Measurements from ENCODE around the gene NIPSNAP3A. TPM values are rescaled to one million over a fixed set of nuclear protein-coding genes. Genes with fewer than 3 reads are reported as not detected.
A peak's percentile ranks its signal among the peaks of the same experiment; 100 is the strongest.

The NIPSNAP3A gene
- total and polyA plus RNA-seq, 2 donors (not counting 3 experiments of a cell fraction or from before 2014, with no cell fraction given), result 27.2 TPM

DNA sequence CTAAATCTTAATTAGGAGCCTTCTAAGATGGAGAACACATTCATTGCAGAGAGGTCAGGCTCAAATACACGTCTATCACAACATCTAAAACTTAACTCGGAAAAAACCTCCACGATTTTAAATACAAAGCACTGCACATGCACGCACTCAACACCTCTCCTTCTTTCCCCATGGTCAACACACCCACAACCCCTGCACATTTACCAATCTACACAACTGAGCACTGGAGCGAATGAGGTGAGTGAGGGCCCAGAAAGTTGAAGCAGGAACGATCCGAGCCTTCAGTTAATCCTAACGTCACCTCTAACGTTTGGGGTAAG lies 278 bp upstream of the NIPSNAP3A start:
- peak overlapping the region; percentile 65 to 80 (median 79) for H3K4me3 ChIP-seq (replicated peaks in 1 of 3; ENCODE audit: insufficient read depth in 1 of 3, low read depth in 1 of 3, low read length in 3 of 3)
- H3K27me3 ChIP-seq (ENCODE audit: control insufficient read depth in 2 of 2, insufficient read depth in 2 of 2, low read length in 2 of 2), result no peaks in the 10 kb centered on the region
- H3K9me1 ChIP-seq (replicated peaks; ENCODE audit: control insufficient read depth, extremely low read depth, insufficient read depth, low read length), result peaks cover 3% of the 10 kb centered on the region
- no peak for FAIRE-seq
- peak overlapping the region; percentile 79 for H3K27ac ChIP-seq (ENCODE audit: insufficient read depth, low read depth, low read length)
- ChIA-PET CTCF (interaction anchor here (0.8 to 1.8 kb wide), 2 partner anchors 9 to 16 kb away, joined by 4 to 6 read pairs; partner anchors contain the start of gene NIPSNAP3B), POLR2A (no interaction called here)
- BruUV-seq (replicated peaks), result no TSS peak
- H3K79me2 ChIP-seq (ENCODE audit: control insufficient read depth, insufficient read depth, low read length), result peaks cover 4% of the 10 kb centered on the region
- H4K20me1 ChIP-seq (replicated peaks; ENCODE audit: control insufficient read depth, extremely low read depth, insufficient read depth, low read length), result no peaks in the 10 kb centered on the region
- DNase-seq (ENCODE audit: low read depth, low spot score), result no peak
- H3K4me1 ChIP-seq (ENCODE audit: control insufficient read depth, extremely low read depth, insufficient read depth, low read length), result peaks cover 13% of the 10 kb centered on the region
- H3K4me2 ChIP-seq (ENCODE audit: insufficient read depth, low read length), result peak overlapping the region; percentile 94
- TF ChIP-seq FOS (IDR thresholded peaks at IDR 0.05; ENCODE audit: borderline replicate concordance, insufficient read depth, low read length) (no peak), EZH2 (IDR thresholded peaks at IDR 0.05; ENCODE audit: borderline replicate concordance, low read depth, low read length, severe bottlenecking) (no peak), GATA2 (IDR thresholded peaks at IDR 0.05; ENCODE audit: insufficient read depth, insufficient read length, low read depth, low read length) (no peak), JUN (IDR thresholded peaks at IDR 0.05; ENCODE audit: borderline replicate concordance, insufficient read depth, insufficient read length, low read depth) (no peak), MYC (IDR thresholded peaks at IDR 0.05; ENCODE audit: low read depth, low read length) (no peak), POLR2A (IDR thresholded peaks at IDR 0.05; ENCODE audit: low read depth, low read length) (no peak), POLR2AphosphoS5 (IDR thresholded peaks at IDR 0.05; ENCODE audit: insufficient read depth, low read depth, low read length) (no peak)
- TF ChIP-seq, protein P1, sequence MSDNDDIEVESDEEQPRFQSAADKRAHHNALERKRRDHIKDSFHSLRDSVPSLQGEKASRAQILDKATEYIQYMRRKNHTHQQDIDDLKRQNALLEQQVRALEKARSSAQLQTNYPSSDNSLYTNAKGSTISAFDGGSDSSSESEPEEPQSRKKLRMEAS (IDR thresholded peaks at IDR 0.05; ENCODE audit: insufficient read depth, insufficient read length), result no peak
- TF ChIP-seq, protein P2, sequence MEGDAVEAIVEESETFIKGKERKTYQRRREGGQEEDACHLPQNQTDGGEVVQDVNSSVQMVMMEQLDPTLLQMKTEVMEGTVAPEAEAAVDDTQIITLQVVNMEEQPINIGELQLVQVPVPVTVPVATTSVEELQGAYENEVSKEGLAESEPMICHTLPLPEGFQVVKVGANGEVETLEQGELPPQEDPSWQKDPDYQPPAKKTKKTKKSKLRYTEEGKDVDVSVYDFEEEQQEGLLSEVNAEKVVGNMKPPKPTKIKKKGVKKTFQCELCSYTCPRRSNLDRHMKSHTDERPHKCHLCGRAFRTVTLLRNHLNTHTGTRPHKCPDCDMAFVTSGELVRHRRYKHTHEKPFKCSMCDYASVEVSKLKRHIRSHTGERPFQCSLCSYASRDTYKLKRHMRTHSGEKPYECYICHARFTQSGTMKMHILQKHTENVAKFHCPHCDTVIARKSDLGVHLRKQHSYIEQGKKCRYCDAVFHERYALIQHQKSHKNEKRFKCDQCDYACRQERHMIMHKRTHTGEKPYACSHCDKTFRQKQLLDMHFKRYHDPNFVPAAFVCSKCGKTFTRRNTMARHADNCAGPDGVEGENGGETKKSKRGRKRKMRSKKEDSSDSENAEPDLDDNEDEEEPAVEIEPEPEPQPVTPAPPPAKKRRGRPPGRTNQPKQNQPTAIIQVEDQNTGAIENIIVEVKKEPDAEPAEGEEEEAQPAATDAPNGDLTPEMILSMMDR (IDR thresholded peaks at IDR 0.05; ENCODE audit: extremely low read depth in 1 of 2, insufficient read depth in 1 of 2, low read depth in 1 of 2, low read length in 2 of 2), result no peak
- peak overlapping the region; percentile 96 for H2AFZ ChIP-seq (ENCODE audit: low read depth, low read length)
- no peaks in the 10 kb centered on the region for H3K9me3 ChIP-seq (replicated peaks; ENCODE audit: control insufficient read depth, insufficient read depth, low read length)
- peak overlapping the region; percentile 81 for H3K9ac ChIP-seq (replicated peaks; ENCODE audit: extremely low read depth, insufficient read depth, low read length)
- H3K36me3 ChIP-seq (ENCODE audit: control insufficient read depth in 2 of 2, extremely low read depth in 1 of 2, insufficient read depth in 2 of 2, low read length in 2 of 2), result no peaks in the 10 kb centered on the region
- intact Hi-C loops (cut with micrococcal nuclease) (loop anchor here (1.0 kb wide), 1 partner anchor 653 kb away; the partner anchor contains the start of gene SMC2), dilution Hi-C loops (cut with MboI; ENCODE audit: extremely low pct_ligation_motif_present, low sequenced_read_pairs) (no loop called here)
